Testis (tissue), 3 donors: ENCODE results near the gene SLC6A19. TPM values are rescaled to one million over a fixed set of nuclear protein-coding genes. Genes with fewer than 3 reads are reported as not detected.

Source experiments
- DNase-seq: peaks from one replicate; pipeline ENCODE4 v3.0.0-alpha.2; 2019
- H3K27ac ChIP-seq, 2 donors: fragments of 200-600 bp; sonication (generic); one replicate each; pipeline ENCODE4 v1.5.1; 2019
- H3K27me3 ChIP-seq: fragments of 200-600 bp; sonication (generic); one replicate; pipeline ENCODE4 v1.5.1; 2019
- H3K36me3 ChIP-seq: fragments of 200-600 bp; sonication (generic); one replicate; pipeline ENCODE4 v1.5.1; 2017; ENCODE audit warnings: low read depth; ENCODE audit errors: missing control alignments
- H3K4me1 ChIP-seq: fragments of 200-600 bp; sonication (generic); one replicate; pipeline ENCODE4 v1.5.1; 2019
- H3K4me3 ChIP-seq, 2 donors: fragments of 200-600 bp; sonication (generic); one replicate each; pipeline ENCODE4 v1.5.1; 2017 to 2019
- H3K9me3 ChIP-seq: fragments of 200-600 bp; sonication (generic); one replicate; pipeline ENCODE4 v1.5.1; 2017
- CTCF ChIP-seq, 3 experiments: fragments of 450-650 bp in 2 of 3; fragments of 200-600 bp in 1 of 3; sonication (generic) in 1 of 3; IDR thresholded peaks; one replicate each; pipeline ENCODE4 v1.5.1; 2016 to 2019; ENCODE audit warnings: antibody characterized with exemption in 3 of 3, mild to moderate bottlenecking in 2 of 3, moderate library complexity in 1 of 3
- POLR2A ChIP-seq: fragments of 450-650 bp; IDR thresholded peaks from one replicate; pipeline ENCODE4 v1.6.1; 2017; ENCODE audit warnings: antibody characterized with exemption, mild to moderate bottlenecking, moderate library complexity
- WGBS, 2 donors: methylation state at CpG; one replicate each; pipeline ENCODE4 v1.1.5; 2018; 5-methylcytosine and 5-hydroxymethylcytosine counted together
- intact Hi-C: fragments of 100-400 bp; cut with DNase I; formaldehyde crosslinking; loops from one replicate; pipeline ENCODE4 v1.15.1; 2023; ENCODE audit warnings: low total_unique reads
- polyA plus RNA-seq: library from polyadenylated mRNA; stranded (reverse); fragments of 350-450 nt; fragmentation: Illumina TruSeq; extraction: RNeasy Lipid Tissue Mini Kit (QIAGEN cat#74804); gene quantifications from one replicate; pipeline ENCODE4 v1.2.3, GENCODE V29; 2014; ENCODE audit warnings: low read depth, low replicate concordance; ENCODE audit not compliant: insufficient read depth
- total RNA-seq, 2 donors: library from RNA; depleted of rRNA; stranded (reverse); fragments of >200 nt; gene quantifications; one replicate each; pipeline ENCODE4 v1.2.3, GENCODE V29; 2016

Gene SLC6A19
- total and polyA plus RNA-seq, 3 donors from 2014 or later, result 0.16 to 0.68 (median 0.28) TPM

- no peak overlapping the region for H3K4me3 ChIP-seq
- no peaks in the 10 kb centered on the region for H3K27me3 ChIP-seq
- 61 to 85% methylated on average over 16 to 33 of the region's 33 CpGs for WGBS, 2 donors
- no peaks in the 10 kb centered on the region for H3K36me3 ChIP-seq
- no peaks in the 10 kb centered on the region for H3K9me3 ChIP-seq
- intact Hi-C loops, result no loop called here
- no peak for TF ChIP-seq CTCF (IDR thresholded peaks at IDR 0.05)
- no peak for TF ChIP-seq POLR2A
- no peak for DNase-seq
- H3K27ac ChIP-seq, result no peak overlapping the region
- no peaks in the 10 kb centered on the region for H3K4me1 ChIP-seq
Observed at GRCh38 chr5:1243487-1244130, 42.2 kb downstream of the SLC6A19 start.

GRCh38 chr5:1244255-1244654 lies 42.9 kb downstream of the SLC6A19 start:
- Histone ChIP-seq H3K27ac (no peak overlapping the region), H3K4me1 (no peaks in the 10 kb centered on the region), H3K9me3 (no peaks in the 10 kb centered on the region), H3K36me3 (no peaks in the 10 kb centered on the region), H3K4me3 (no peak overlapping the region), H3K27me3 (no peaks in the 10 kb centered on the region)
- 75 to 83% methylated on average over 13 to 21 of the region's 21 CpGs for WGBS, 2 donors
- TF ChIP-seq POLR2A, result no peak
- no peak for TF ChIP-seq CTCF (IDR thresholded peaks at IDR 0.05)
- intact Hi-C loops, result no loop called here
- no peak for DNase-seq

- intact Hi-C loops, result no loop called here
- no peaks in the 10 kb centered on the region for H3K27me3 ChIP-seq
- DNase-seq, result no peak
- WGBS, 2 donors, result 79% methylated on average over 9 of the region's 10 CpGs; no CpG with 5 or more reads in 1 of the 2 donors
- H3K27ac ChIP-seq, result no peak overlapping the region
- H3K4me1 ChIP-seq, result no peaks in the 10 kb centered on the region
- TF ChIP-seq CTCF (IDR thresholded peaks at IDR 0.05), result no peak
- TF ChIP-seq POLR2A, result no peak
- H3K36me3 ChIP-seq, result no peaks in the 10 kb centered on the region
- H3K4me3 ChIP-seq, result no peak overlapping the region
- H3K9me3 ChIP-seq, result no peaks in the 10 kb centered on the region
Observed at GRCh38 chr5:1244976-1245375, 43.6 kb downstream of the SLC6A19 start.

GRCh38 chr5:1245905-1246576 lies 44.6 kb downstream of the SLC6A19 start:
- Histone ChIP-seq H3K27me3 (no peaks in the 10 kb centered on the region), H3K27ac (no peak overlapping the region), H3K36me3 (no peaks in the 10 kb centered on the region), H3K9me3 (no peaks in the 10 kb centered on the region), H3K4me1 (no peaks in the 10 kb centered on the region), H3K4me3 (peak overlapping the region in 1 of 2 donors; percentile 29)
- TF ChIP-seq CTCF (IDR thresholded peaks at IDR 0.05) (no peak), POLR2A (no peak)
- WGBS, 2 donors, result 17 to 44% methylated on average over 10 to 43 of the region's 58 CpGs
- DNase-seq, result peak; percentile 23
- intact Hi-C loops, result no loop called here
